Mononuclear cell (primary cell): ENCODE results near the gene EGFLAM. TPM values are rescaled to one million over a fixed set of nuclear protein-coding genes. Genes with fewer than 3 reads are reported as not detected.

Source experiments
- H3K27me3 ChIP-seq: 2 replicates; pipeline ENCODE4 v1.6.0; 2011; ENCODE audit warnings: low read length, control low read depth; ENCODE audit not compliant: insufficient read depth
- H3K4me1 ChIP-seq: 2 replicates; pipeline ENCODE4 v1.5.1; 2011; ENCODE audit warnings: mild to moderate bottlenecking, low read length, control low read depth; ENCODE audit not compliant: insufficient read depth
- H3K4me3 ChIP-seq: 2 replicates; pipeline ENCODE4 v1.5.1; 2011; ENCODE audit warnings: mild to moderate bottlenecking, low read length, moderate library complexity
- H3K9me3 ChIP-seq: 2 replicates; pipeline ENCODE4 v1.5.1; 2011; ENCODE audit warnings: low read depth, mild to moderate bottlenecking, control low read depth, low read length
- total RNA-seq: library from RNA; depleted of rRNA; stranded (reverse); fragments of >200 nt; gene quantifications from one replicate; pipeline ENCODE4 v1.2.3, GENCODE V29; 2012

EGFLAM gene
- not detected for total RNA-seq

DNA sequence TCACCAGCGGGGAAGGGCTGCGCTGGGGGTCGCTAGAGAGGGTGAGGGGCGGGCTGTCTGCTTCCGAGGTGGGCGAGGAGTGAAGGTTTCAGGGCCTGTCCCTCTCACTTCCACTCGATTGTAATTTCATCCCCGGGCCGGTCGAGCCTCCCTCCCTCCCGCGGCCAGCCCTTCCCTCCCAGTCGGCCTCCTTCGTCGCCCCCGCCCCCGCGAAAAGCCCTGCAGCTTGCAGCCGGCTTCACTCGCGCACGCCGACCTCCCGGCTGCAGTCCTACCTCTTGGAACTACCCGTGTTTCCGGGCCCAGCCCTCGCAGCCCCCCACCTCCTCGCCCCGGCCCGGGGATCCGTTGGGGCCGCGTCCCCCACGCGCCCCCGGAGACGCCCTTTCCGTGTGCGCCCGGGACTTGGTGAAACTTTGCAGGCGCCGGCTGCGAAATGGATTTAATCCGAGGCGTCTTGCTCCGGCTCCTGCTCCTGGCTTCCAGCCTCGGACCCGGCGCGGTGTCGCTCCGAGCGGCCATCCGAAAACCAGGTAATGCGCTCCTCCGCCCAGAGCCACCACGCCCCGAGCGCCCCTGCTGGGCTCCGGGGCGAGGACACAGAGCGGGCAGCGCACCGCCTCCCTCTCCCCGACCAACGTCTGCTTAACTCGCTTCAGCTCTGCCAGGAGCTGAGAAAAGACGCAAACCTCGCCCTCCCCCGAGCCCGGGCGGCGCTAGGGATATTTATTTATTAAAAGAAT lies at the start of gene EGFLAM:
Gene EGFLAM (plus strand): TSS at position 241 of the 743 bp plus-strand sequence. CDS start 196 bp downstream, at position 437.
- peaks cover 77% of the 10 kb centered on the region for H3K27me3 ChIP-seq
- peaks cover 6% of the 10 kb centered on the region for H3K9me3 ChIP-seq
- H3K4me3 ChIP-seq, result no peak within 1 kb of the TSS
- H3K4me1 ChIP-seq, result no peaks in the 10 kb centered on the region

- H3K4me3 ChIP-seq, result no peak overlapping the region
- no peaks in the 10 kb centered on the region for H3K4me1 ChIP-seq
- H3K9me3 ChIP-seq, result no peaks in the 10 kb centered on the region
- no peaks in the 10 kb centered on the region for H3K27me3 ChIP-seq
Measured at GRCh38 chr5:38208782-38209378, 49.5 kb upstream of the EGFLAM start.

DNA sequence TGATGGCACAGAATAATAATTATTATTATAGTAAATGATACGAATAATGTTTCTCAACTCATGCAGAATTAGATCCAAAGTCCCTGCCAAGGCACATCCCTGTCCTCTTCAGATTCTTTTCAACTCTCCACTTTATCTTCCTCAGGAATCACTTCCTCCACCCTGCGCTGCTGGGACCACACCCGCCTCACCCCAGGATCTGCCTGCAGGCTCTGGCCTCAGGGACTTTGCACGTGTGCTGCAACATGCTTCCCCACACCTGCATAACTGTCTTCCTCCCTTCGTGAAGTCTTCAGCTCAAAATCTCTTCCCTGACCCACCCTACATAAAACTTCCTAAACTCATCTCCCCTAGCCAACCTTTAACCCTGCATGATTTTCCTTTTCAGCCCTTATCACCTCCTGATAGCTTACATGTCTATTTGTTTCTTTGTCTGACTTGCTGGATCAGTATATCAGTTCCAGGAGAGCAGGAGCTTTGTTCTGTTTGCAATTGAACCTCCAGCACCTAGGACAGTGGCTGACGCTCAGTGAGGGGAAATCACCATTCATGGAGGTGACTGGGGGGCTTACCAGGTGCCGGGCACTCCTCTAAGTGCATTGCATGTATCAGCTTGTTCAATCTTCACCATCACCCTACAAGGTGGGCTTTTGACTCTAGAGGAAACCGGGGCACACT lies 47.5 kb upstream of the EGFLAM start:
- Histone ChIP-seq H3K4me1 (no peaks in the 10 kb centered on the region), H3K9me3 (no peaks in the 10 kb centered on the region), H3K4me3 (no peak overlapping the region), H3K27me3 (no peaks in the 10 kb centered on the region)

- Histone ChIP-seq H3K4me3 (no peak overlapping the region), H3K4me1 (no peaks in the 10 kb centered on the region), H3K27me3 (no peaks in the 10 kb centered on the region), H3K9me3 (no peaks in the 10 kb centered on the region)
Measured at GRCh38 chr5:38211354-38211710, 47.0 kb upstream of the EGFLAM start.

DNA sequence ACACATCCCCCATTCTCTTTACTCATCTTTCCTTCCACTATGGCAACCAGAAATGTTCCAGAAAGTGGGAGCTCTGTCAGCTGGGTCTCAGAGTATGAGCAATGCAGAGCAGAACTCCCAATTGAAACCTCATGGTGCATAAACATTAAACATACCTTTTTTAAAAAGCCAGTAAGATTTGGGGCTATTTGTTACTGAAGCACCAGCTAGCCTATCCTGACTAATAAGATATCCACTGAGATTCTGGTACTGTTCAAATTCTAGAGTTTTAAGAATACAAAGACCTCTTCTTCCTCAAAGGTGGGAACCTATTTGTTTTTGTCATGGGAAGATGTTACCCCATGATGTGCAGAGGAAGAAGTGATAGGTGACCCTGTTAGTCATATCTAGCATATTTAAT lies 46.1 kb upstream of the EGFLAM start:
- H3K4me3 ChIP-seq, result no peak overlapping the region
- H3K4me1 ChIP-seq, result no peaks in the 10 kb centered on the region
- no peaks in the 10 kb centered on the region for H3K9me3 ChIP-seq
- H3K27me3 ChIP-seq, result no peaks in the 10 kb centered on the region

DNA sequence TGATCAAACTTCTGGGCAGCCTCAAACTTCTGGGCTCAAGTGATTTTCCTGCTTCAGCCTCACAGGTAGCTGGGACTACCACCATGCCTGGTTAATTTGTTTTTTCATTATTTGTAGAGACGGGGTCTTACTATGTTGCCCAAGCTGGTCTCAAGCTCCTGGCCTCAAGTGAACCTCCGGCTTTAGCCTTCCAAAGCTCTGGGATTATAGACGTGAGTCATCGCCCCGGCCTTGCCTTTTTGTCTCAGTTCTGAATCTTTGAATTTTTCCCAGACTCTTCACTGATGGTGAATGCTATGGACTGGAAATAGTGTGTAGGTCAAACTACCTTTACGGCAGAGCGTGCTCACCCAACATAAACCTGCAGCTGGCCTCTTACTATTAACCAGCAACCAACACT lies 32.3 kb upstream of the EGFLAM start:
- Histone ChIP-seq H3K9me3 (no peaks in the 10 kb centered on the region), H3K4me3 (no peak overlapping the region), H3K4me1 (no peaks in the 10 kb centered on the region), H3K27me3 (no peaks in the 10 kb centered on the region)

- no peaks in the 10 kb centered on the region for H3K4me1 ChIP-seq
- no peaks in the 10 kb centered on the region for H3K27me3 ChIP-seq
- no peaks in the 10 kb centered on the region for H3K9me3 ChIP-seq
- no peak overlapping the region for H3K4me3 ChIP-seq
Measured at GRCh38 chr5:38228914-38229313, 29.4 kb upstream of the EGFLAM start.

DNA sequence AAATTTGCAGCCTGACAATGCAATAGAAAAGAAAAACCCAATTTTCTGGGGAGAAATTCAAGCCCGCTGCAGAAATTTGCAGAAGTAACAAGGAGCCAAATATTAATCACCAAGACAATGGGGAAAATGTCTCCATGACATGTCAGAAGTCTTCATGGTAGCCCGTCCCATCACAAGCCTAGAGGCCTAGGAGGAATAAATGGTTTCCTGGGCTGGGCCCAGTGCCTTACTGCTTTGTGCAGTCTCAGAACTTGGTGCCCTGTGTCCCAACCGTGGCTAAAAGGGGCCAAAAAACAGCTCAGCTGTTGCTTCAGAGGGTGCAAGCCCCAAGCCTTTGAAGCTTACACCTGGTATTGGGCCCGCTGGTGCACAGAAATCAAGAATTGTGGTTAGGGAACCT lies 23.6 kb upstream of the EGFLAM start:
- H3K27me3 ChIP-seq, result no peaks in the 10 kb centered on the region
- no peaks in the 10 kb centered on the region for H3K4me1 ChIP-seq
- H3K9me3 ChIP-seq, result no peaks in the 10 kb centered on the region
- no peak overlapping the region for H3K4me3 ChIP-seq

DNA sequence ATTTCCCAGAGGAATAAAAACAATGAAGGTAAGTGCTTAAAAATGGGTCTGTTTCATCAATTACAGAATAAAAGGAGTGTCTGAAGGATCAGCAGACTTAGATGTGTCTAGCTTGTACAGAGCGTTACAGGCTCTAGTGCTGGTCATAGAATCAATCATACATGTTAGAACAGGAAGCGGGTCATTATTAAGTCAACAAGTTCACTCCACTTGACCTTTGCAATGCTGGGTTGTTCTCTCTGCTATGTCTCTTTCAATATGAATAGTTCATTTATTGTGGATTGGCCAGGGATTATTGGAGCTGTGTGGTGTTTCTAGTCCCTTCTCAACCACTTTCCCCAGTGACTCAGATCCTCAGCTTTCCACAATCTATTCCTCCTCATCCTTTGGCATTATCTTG lies 20.7 kb upstream of the EGFLAM start:
- Histone ChIP-seq H3K4me1 (no peaks in the 10 kb centered on the region), H3K27me3 (no peaks in the 10 kb centered on the region), H3K4me3 (no peak overlapping the region), H3K9me3 (no peaks in the 10 kb centered on the region)

DNA sequence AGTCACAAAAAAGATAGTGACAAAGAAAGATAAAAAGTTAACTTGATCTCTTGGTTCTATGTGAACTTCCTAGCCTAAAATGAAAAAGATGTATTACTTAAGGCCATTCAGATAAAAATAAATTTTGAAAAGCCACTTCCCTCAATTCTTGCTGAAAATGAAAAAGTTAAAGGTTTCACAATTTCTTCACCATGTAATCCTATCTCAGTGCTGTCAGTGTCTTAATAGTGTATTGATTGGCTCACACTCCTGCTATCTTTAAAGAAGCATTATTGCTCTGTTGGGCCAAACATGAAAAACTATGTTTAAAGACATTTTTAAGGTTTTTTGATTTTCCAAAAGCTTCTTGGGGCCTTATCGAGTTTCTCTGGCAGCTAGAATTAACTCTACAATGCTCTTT lies 18.1 kb upstream of the EGFLAM start:
- Histone ChIP-seq H3K4me1 (no peaks in the 10 kb centered on the region), H3K27me3 (no peaks in the 10 kb centered on the region), H3K9me3 (no peaks in the 10 kb centered on the region), H3K4me3 (no peak overlapping the region)

DNA sequence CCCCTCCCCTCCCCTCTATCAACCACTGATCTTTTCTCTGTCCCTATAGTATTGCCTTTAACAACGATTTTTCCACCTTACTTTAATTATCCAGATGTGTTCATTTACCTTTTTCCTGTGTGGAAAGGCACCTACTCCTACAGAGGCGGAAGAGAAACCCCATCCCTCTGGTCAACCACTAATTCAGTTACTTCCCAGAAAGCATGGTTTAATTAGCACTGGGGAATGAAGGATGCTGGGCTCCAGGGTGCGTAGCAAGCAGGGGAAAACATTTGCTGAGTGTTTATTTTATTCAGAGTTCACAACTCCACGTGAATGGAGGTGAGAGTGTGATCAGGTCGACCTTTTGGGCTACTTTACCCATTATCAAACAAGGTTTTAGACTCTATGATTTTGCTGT lies 16.7 kb upstream of the EGFLAM start:
- Histone ChIP-seq H3K4me1 (no peaks in the 10 kb centered on the region), H3K9me3 (no peaks in the 10 kb centered on the region), H3K27me3 (no peaks in the 10 kb centered on the region), H3K4me3 (no peak overlapping the region)

- Histone ChIP-seq H3K27me3 (no peaks in the 10 kb centered on the region), H3K4me3 (no peak overlapping the region), H3K9me3 (no peaks in the 10 kb centered on the region), H3K4me1 (no peaks in the 10 kb centered on the region)
Measured at GRCh38 chr5:38245307-38245706, 13.1 kb upstream of the EGFLAM start.

DNA sequence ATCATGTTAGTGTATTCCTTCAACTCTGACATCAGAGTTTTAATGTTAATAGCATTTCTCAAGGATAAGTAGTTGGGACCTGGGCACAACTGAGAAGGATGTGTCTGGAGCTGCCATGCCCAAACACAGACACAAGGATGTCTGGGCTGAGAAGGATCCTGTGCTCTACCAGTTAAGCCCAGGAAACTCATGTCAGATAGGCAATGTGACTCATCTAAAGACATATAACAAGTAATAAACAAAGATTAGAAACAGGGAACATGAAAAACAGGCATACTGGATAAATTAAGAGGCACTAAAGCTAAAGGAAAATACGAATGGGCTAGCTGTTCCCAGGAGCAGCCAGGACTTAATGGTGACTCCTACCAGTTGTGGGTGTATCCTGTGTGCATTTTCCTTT lies 9.1 kb upstream of the EGFLAM start:
- Histone ChIP-seq H3K9me3 (peaks cover 8% of the 10 kb centered on the region), H3K27me3 (peaks cover 8% of the 10 kb centered on the region), H3K4me3 (no peak overlapping the region), H3K4me1 (no peaks in the 10 kb centered on the region)

DNA sequence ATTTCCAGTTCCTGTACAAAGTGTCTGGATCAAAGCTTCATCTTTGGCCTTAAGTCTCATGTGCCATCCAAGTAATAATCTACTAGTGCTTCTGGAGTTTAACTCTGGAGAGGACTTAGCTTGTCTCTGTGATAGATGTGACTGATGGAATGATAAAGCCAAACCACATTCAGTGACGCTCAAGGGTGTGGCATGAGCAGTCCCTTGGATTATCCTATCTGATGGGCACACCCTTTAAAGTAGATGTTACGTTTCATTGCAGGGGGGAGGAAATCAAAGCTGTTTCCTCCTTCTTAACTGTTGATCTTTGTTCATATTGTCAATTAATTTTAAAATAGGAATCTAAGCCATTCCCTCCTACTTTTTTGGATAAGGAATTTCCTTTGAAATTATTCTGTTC lies 8.5 kb upstream of the EGFLAM start:
- H3K4me3 ChIP-seq, result no peak overlapping the region
- peaks cover 8% of the 10 kb centered on the region for H3K9me3 ChIP-seq
- H3K4me1 ChIP-seq, result no peaks in the 10 kb centered on the region
- H3K27me3 ChIP-seq, result peaks cover 10% of the 10 kb centered on the region

DNA sequence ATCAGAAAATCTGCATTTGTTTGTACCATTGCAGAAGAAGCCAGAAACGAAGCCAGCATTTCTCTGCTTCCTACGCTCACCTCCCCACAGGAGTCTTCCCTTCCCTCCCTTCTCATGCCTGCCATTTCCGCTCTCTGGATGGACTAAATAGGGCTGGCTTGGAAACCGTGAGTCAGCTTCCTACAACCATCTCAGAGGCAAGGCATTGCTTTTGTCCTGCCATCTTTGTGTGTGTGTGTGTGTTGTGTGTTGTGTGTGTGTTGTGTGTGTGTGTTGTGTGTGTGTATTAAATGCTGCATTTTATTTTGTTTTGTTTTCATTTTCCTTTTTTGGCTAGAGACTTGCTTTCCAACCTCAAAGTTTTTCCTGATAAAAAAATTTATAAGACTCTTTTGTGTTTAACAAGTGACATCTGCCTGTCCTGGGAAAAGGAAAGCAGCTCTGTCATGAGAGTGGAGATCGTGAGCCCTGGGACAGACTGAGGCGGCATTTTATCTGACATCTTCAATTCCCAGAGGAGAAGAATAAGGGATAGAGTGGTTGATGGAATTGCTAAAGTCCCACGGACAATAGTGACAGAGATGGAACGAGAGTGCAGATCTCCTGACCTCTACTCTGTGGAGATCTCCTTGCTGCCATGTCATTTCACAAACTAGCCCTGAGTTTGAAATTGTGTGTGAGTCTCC lies 7.5 kb upstream of the EGFLAM start:
- H3K4me3 ChIP-seq, result no peak overlapping the region
- H3K9me3 ChIP-seq, result peaks cover 8% of the 10 kb centered on the region
- no peaks in the 10 kb centered on the region for H3K4me1 ChIP-seq
- H3K27me3 ChIP-seq, result peaks cover 18% of the 10 kb centered on the region
